Measurements from ENCODE around the gene RAB11FIP4. TPM values are rescaled to one million over a fixed set of nuclear protein-coding genes. Genes with fewer than 3 reads are reported as not detected.

RAB11FIP4 gene
- total and polyA plus RNA-seq, 9 of the 15 experiments (the other 6 are each of a cell fraction or from before 2014, with no cell fraction given), result 0.62 to 16.6 (median 8.9) TPM

- TF ChIP-seq RREB1 (CRISPR knock-in tag; IDR thresholded peaks at IDR 0.05), result 0 out of 2 replicates have a peak, but pooled peaks have one; percentile 37
- 0 out of 2 replicates have a peak, but pooled peaks have one; percentile 25 for TF ChIP-seq CREM (IDR thresholded peaks at IDR 0.05; ENCODE audit: low read depth)
- peak; percentile 96 to 99 for TF ChIP-seq E2F6 (IDR thresholded peaks at IDR 0.05; ENCODE audit: borderline replicate concordance in 1 of 2, extremely low read depth in 1 of 2, insufficient read depth in 1 of 2, insufficient read length in 1 of 2, low read depth in 1 of 2, low read length in 1 of 2, poor library complexity in 1 of 2, severe bottlenecking in 1 of 2)
- 0 out of 2 replicates have a peak, but pooled peaks have one; percentile 22 for TF ChIP-seq XRCC5 (IDR thresholded peaks at IDR 0.05; ENCODE audit: low read depth, low read length)
- TF ChIP-seq E2F3 (CRISPR knock-in tag; IDR thresholded peaks at IDR 0.05), result 0 out of 2 replicates have a peak, but pooled peaks have one; percentile 46
- TF ChIP-seq SMARCA4 (IDR thresholded peaks at IDR 0.05), result no peak
- TF ChIP-seq ZC3H11A (IDR thresholded peaks at IDR 0.05; ENCODE audit: low read depth, low read length), result no peak
- peak; percentile 35 for TF ChIP-seq KDM5B (IDR thresholded peaks at IDR 0.05; ENCODE audit: insufficient replicate concordance, low read depth, low read length)
- TF ChIP-seq SAP30 (IDR thresholded peaks at IDR 0.05; ENCODE audit: borderline replicate concordance, insufficient read depth, low read depth, low read length, poor library complexity, severe bottlenecking), result peak; percentile 27
- peak in 1 of 2 experiments; percentile 43; a peak in 1 of 3 replicates for TF ChIP-seq CBX3 (IDR thresholded peaks at IDR 0.05; ENCODE audit: borderline replicate concordance in 1 of 2, low read length in 2 of 2)
- TF ChIP-seq ZBTB7A (IDR thresholded peaks at IDR 0.05; ENCODE audit: borderline replicate concordance, control insufficient read depth, low read depth, low read length), result peak; percentile 81; the same call in 1 of the 2 replicates
- peak; percentile 84 for TF ChIP-seq MAX (CRISPR knock-in tag; IDR thresholded peaks at IDR 0.05)
- 0 out of 2 replicates have a peak, but pooled peaks have one; percentile 13 for TF ChIP-seq ZBTB9 (CRISPR knock-in tag; IDR thresholded peaks at IDR 0.05)
Observed at GRCh38 chr17:31558748-31559583, 167.5 kb downstream of the RAB11FIP4 start (continued).

Data from K562 (cell line).